Measurements from ENCODE around the gene URB2. TPM values are rescaled to one million over a fixed set of nuclear protein-coding genes. Genes with fewer than 3 reads are reported as not detected.

The URB2 gene
- total and polyA plus RNA-seq, 2 of the 13 experiments (the other 11 are each of a cell fraction or from before 2014, with no cell fraction given), result 4.0 to 17.6 TPM

DNA sequence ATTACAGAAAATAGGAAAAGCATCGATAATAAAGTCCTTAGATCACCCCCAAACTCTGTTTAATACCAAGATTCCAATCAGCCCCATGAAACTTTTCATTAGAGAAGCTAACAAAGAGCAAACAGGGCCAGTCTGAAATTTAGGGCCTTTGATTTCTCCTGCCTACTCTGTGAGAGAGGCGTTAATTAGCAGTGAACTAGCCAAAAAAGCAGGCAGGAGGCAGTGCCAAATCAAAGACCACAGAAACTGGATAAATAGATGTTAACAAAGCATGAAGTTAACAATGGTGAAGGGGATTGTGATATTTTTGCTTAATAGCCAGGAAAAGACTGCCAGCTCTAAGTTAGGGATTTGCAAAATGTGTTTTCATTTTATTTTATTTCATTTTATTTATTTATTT lies 11.3 kb upstream of the URB2 start (continued):
- TF ChIP-seq, protein P1, sequence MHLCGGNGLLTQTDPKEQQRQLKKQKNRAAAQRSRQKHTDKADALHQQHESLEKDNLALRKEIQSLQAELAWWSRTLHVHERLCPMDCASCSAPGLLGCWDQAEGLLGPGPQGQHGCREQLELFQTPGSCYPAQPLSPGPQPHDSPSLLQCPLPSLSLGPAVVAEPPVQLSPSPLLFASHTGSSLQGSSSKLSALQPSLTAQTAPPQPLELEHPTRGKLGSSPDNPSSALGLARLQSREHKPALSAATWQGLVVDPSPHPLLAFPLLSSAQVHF (CRISPR knock-in tag; IDR thresholded peaks at IDR 0.05), result no peak
- TF ChIP-seq, protein P2, sequence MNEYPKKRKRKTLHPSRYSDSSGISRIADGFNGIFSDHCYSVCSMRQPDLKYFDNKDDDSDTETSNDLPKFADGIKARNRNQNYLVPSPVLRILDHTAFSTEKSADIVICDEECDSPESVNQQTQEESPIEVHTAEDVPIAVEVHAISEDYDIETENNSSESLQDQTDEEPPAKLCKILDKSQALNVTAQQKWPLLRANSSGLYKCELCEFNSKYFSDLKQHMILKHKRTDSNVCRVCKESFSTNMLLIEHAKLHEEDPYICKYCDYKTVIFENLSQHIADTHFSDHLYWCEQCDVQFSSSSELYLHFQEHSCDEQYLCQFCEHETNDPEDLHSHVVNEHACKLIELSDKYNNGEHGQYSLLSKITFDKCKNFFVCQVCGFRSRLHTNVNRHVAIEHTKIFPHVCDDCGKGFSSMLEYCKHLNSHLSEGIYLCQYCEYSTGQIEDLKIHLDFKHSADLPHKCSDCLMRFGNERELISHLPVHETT (CRISPR knock-in tag; conservative IDR thresholded peaks at IDR 0.05), result no peak
- TF ChIP-seq ZSCAN9 (CRISPR knock-in tag; IDR thresholded peaks at IDR 0.05; ENCODE audit: borderline replicate concordance) (no peak), TMF1 (CRISPR knock-in tag; IDR thresholded peaks at IDR 0.05; ENCODE audit: low read depth) (no peak), ZNF562 (CRISPR knock-in tag; IDR thresholded peaks at IDR 0.05; ENCODE audit: borderline replicate concordance) (no peak)

DNA sequence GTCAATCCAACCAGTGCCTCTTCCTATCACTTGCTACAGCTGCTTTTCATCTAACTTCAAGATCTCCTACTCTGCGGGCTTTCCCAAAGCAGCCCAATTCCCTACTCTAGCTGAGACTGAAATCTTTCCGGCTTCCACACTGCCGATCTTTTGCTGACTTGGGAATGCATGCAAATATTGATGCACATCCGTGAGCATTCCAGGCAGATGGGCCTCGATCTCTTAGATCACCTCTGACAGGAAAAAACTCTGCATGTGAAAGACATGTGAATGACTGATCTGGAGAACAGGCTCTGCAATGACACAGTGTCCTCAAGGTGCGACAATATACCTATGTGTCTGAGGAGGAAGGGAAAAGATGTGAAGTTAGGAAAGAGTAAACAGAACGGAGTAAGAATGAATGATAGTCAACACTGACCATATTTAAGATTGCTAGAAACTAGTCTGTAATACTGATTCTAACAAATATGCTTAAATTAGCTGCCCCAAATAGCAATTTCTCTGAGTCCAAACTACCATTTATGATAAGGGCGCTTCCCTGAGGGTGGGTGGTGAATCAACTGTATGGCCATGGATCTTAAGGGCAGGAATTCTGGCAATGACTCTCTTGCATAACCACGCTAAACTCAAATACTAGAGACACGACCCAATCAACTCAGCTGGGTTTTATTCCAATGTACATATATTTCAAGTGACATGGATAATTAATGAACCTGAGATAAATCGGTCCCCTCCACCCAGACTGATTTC lies 8.5 kb upstream of the URB2 start:
- Histone ChIP-seq H3K4me1 (ENCODE audit: insufficient read depth, low read length) (peaks cover under 1% of the 10 kb centered on the region), H3K79me2 (ENCODE audit: insufficient read depth, low read length) (peaks cover 57% of the 10 kb centered on the region), H2AFZ (ENCODE audit: low read length) (no peak overlapping the region), H3K36me3 (replicated peaks in 1 of 2; ENCODE audit: control insufficient read depth in 1 of 2, insufficient read depth in 2 of 2, low read length in 2 of 2) (peaks cover 2 to 9% of the 10 kb centered on the region in 2 experiments; a peak in 2 of 5 replicates), H3K27ac (ENCODE audit: extremely low read length, insufficient read depth, low read length) (no peak overlapping the region), H3K4me2 (ENCODE audit: low read depth, low read length) (no peak overlapping the region), H3K9me3 (ENCODE audit: low read length) (no peaks in the 10 kb centered on the region), H3K9ac (ENCODE audit: insufficient read depth, low read depth, low read length) (no peak overlapping the region), H3K27me3 (ENCODE audit: control insufficient read depth in 1 of 2, insufficient read depth in 2 of 2, low read length in 2 of 2) (no peaks in the 10 kb centered on the region), H3K4me3 (replicated peaks in 1 of 3; ENCODE audit: insufficient read depth in 1 of 3, low read depth in 2 of 3, low read length in 3 of 3) (no peak overlapping the region), H4K20me1 (ENCODE audit: insufficient read depth, low read length) (no peaks in the 10 kb centered on the region)
- in situ Hi-C loops (cut with HindIII; ENCODE audit: extremely low pct_ligation_motif_present, low pct_unique_long_range_greater_than_20kb) (no loop called here), intact Hi-C loops (cut with micrococcal nuclease; ENCODE audit: unreplicated experiment) (no loop called here)
- BruUV-seq (replicated peaks), result no TSS peak
- no peak for ATAC-seq
- DNase-seq (ENCODE audit: low spot score), result no peak
- FAIRE-seq, result no peak
- ChIA-PET CTCF (ENCODE audit: low intra/inter-chr PET ratio, low total read pairs) (no interaction called here), POLR2A (no interaction called here)
- WGBS (ENCODE audit: low lambda C conversion rate), result 94% methylated on average over 11 of the region's 11 CpGs
- TF ChIP-seq ZNF431 (CRISPR knock-in tag; IDR thresholded peaks at IDR 0.05; ENCODE audit: borderline replicate concordance, low read depth) (no peak), KLF15 (CRISPR knock-in tag; IDR thresholded peaks at IDR 0.05; ENCODE audit: borderline replicate concordance) (no peak), ZNF724P (CRISPR knock-in tag; IDR thresholded peaks at IDR 0.05; ENCODE audit: borderline replicate concordance) (no peak), TOPORS (CRISPR knock-in tag; IDR thresholded peaks at IDR 0.05) (no peak), KDM6A (CRISPR knock-in tag; IDR thresholded peaks at IDR 0.05; ENCODE audit: low read depth) (no peak), AGO2 (optimal IDR thresholded peaks at IDR 0.05; ENCODE audit: low read depth, low read length) (no peak), GPBP1L1 (CRISPR knock-in tag; IDR thresholded peaks at IDR 0.05) (no peak), ZKSCAN1 (IDR thresholded peaks at IDR 0.05; ENCODE audit: low read length) (no peak)
